A549 (cell line): ENCODE measurements around the gene ATP6V0A4.

ENCODE experiments used
- CHD2 ChIP-seq: fragments of 150-350 bp; IDR thresholded peaks from 2 replicates; pipeline ENCODE4 v1.6.1; 2014; ENCODE audit warnings: low read length; ENCODE audit not compliant: partially characterized antibody
- MAFK ChIP-seq: fragments of 450-650 bp; IDR thresholded peaks from 2 replicates; pipeline ENCODE4 v1.6.1; 2014; ENCODE audit not compliant: partially characterized antibody

- TF ChIP-seq MAFK (no peak), CHD2 (no peak)
Observed at GRCh38 chr7:138741453-138741735, 56.6 kb downstream of the ATP6V0A4 start.
